Ectodermal cell (in vitro differentiated cells): ENCODE results near the gene SEC24C.

Experiments
- H3K27ac ChIP-seq: 2 replicates; pipeline ENCODE4 v1.7.0; 2013; ENCODE audit warnings: mild to moderate bottlenecking, low read depth, low read length; ENCODE audit not compliant: insufficient read depth, poor library complexity, severe bottlenecking
- H3K27me3 ChIP-seq: 2 replicates; pipeline ENCODE4 v1.7.0; 2013; ENCODE audit warnings: mild to moderate bottlenecking, low read length; ENCODE audit not compliant: insufficient read depth, control insufficient read depth, poor library complexity, severe bottlenecking
- H3K36me3 ChIP-seq: one replicate; pipeline ENCODE4 v1.7.0; 2013; ENCODE audit warnings: low read length; ENCODE audit not compliant: control insufficient read depth, insufficient read depth
- H3K4me1 ChIP-seq: one replicate; pipeline ENCODE4 v1.7.0; 2013; ENCODE audit warnings: low read length; ENCODE audit not compliant: control insufficient read depth, insufficient read depth
- H3K4me3 ChIP-seq: 2 replicates; pipeline ENCODE4 v1.7.0; 2013; ENCODE audit warnings: low read depth, low read length, control low read depth; ENCODE audit not compliant: insufficient read depth
- H3K9me3 ChIP-seq: 2 replicates; pipeline ENCODE4 v1.7.0; 2013; ENCODE audit warnings: mild to moderate bottlenecking, low read length, moderate library complexity; ENCODE audit not compliant: control insufficient read depth
- WGBS, 2 experiments: methylation state at CpG; one replicate each; pipeline ENCODE4 v1.1.7; 2013; ENCODE audit warnings: missing lambda C conversion rate in 2 of 2; 5-methylcytosine and 5-hydroxymethylcytosine counted together

The SEC24C gene

GRCh38 chr10:73802276-73802991, 58.3 kb downstream of the SEC24C start:
- 94 to 95% methylated on average over 11 of the region's 11 CpGs for WGBS, 2 experiments

GRCh38 chr10:73803680-73804286, 59.6 kb downstream of the SEC24C start:
- Histone ChIP-seq H3K4me3 (no peak overlapping the region), H3K4me1 (no peaks in the 10 kb centered on the region), H3K9me3 (no peaks in the 10 kb centered on the region), H3K27ac (no peak overlapping the region), H3K36me3 (peaks cover 54% of the 10 kb centered on the region), H3K27me3 (no peaks in the 10 kb centered on the region)

More at GRCh38 chr10:73802276-73802991, 58.3 kb downstream of the SEC24C start:
- Histone ChIP-seq H3K27me3 (no peaks in the 10 kb centered on the region), H3K9me3 (no peaks in the 10 kb centered on the region), H3K4me3 (no peak overlapping the region), H3K4me1 (no peaks in the 10 kb centered on the region), H3K27ac (no peak overlapping the region), H3K36me3 (peaks cover 46% of the 10 kb centered on the region)

- no peak overlapping the region for H3K27ac ChIP-seq
- peaks cover 54% of the 10 kb centered on the region for H3K36me3 ChIP-seq
- H3K4me3 ChIP-seq, result no peak overlapping the region
- no peaks in the 10 kb centered on the region for H3K4me1 ChIP-seq
- no peaks in the 10 kb centered on the region for H3K27me3 ChIP-seq
- no peaks in the 10 kb centered on the region for H3K9me3 ChIP-seq
- WGBS, 2 experiments, result 94 to 95% methylated on average over 14 of the region's 14 CpGs
Observed at GRCh38 chr10:73806176-73806950, 62.2 kb downstream of the SEC24C start.

GRCh38 chr10:73807471-73807870, 63.3 kb downstream of the SEC24C start:
- Histone ChIP-seq H3K4me1 (peaks cover 4% of the 10 kb centered on the region), H3K36me3 (peaks cover 44% of the 10 kb centered on the region), H3K9me3 (no peaks in the 10 kb centered on the region), H3K27me3 (no peaks in the 10 kb centered on the region), H3K27ac (no peak overlapping the region), H3K4me3 (no peak overlapping the region)
- WGBS, 2 experiments, result 96 to 97% methylated on average over 14 of the region's 14 CpGs

- no peak overlapping the region for H3K27ac ChIP-seq
- H3K4me3 ChIP-seq, result no peak overlapping the region
- H3K27me3 ChIP-seq, result no peaks in the 10 kb centered on the region
- H3K36me3 ChIP-seq, result peaks cover 36% of the 10 kb centered on the region
- peaks cover 4% of the 10 kb centered on the region for H3K4me1 ChIP-seq
- WGBS, 2 experiments, result 94 to 95% methylated on average over 16 of the region's 16 CpGs
- no peaks in the 10 kb centered on the region for H3K9me3 ChIP-seq
Observed at GRCh38 chr10:73808021-73808815, 64.0 kb downstream of the SEC24C start.

- H3K4me3 ChIP-seq, result no peak overlapping the region
- H3K27ac ChIP-seq, result no peak overlapping the region
- no peaks in the 10 kb centered on the region for H3K27me3 ChIP-seq
- H3K4me1 ChIP-seq, result peaks cover 4% of the 10 kb centered on the region
- peaks cover 28% of the 10 kb centered on the region for H3K36me3 ChIP-seq
- 74 to 78% methylated on average over 5 of the region's 5 CpGs for WGBS, 2 experiments
- no peaks in the 10 kb centered on the region for H3K9me3 ChIP-seq
Observed at GRCh38 chr10:73809061-73809818, 65.1 kb downstream of the SEC24C start.

- peaks cover 4% of the 10 kb centered on the region for H3K4me1 ChIP-seq
- H3K4me3 ChIP-seq, result peak overlapping the region; percentile 79
- H3K27ac ChIP-seq, result no peak overlapping the region
- peaks cover 28% of the 10 kb centered on the region for H3K36me3 ChIP-seq
- WGBS, 2 experiments, result 92% methylated on average over 7 of the region's 7 CpGs
- H3K27me3 ChIP-seq, result no peaks in the 10 kb centered on the region
- no peaks in the 10 kb centered on the region for H3K9me3 ChIP-seq
Observed at GRCh38 chr10:73810358-73810734, 66.2 kb downstream of the SEC24C start.

- Histone ChIP-seq H3K4me1 (peaks cover 4% of the 10 kb centered on the region), H3K36me3 (peaks cover 24% of the 10 kb centered on the region), H3K27ac (no peak overlapping the region), H3K4me3 (peak overlapping the region; percentile 79), H3K27me3 (no peaks in the 10 kb centered on the region), H3K9me3 (no peaks in the 10 kb centered on the region)
- WGBS, 2 experiments, result 1 to 2% methylated on average over 63 of the region's 63 CpGs
Observed at GRCh38 chr10:73810735-73811465, 66.7 kb downstream of the SEC24C start.

GRCh38 chr10:73812657-73813056, 68.5 kb downstream of the SEC24C start:
- no peaks in the 10 kb centered on the region for H3K27me3 ChIP-seq
- H3K4me3 ChIP-seq, result no peak overlapping the region
- no peaks in the 10 kb centered on the region for H3K9me3 ChIP-seq
- H3K4me1 ChIP-seq, result peaks cover 4% of the 10 kb centered on the region
- no peak overlapping the region for H3K27ac ChIP-seq
- H3K36me3 ChIP-seq, result peaks cover 10% of the 10 kb centered on the region
- WGBS, 2 experiments, result 51 to 64% methylated on average over 4 of the region's 4 CpGs
